ENCODE measurements around the gene HOXC10.

Gene HOXC10

DNA sequence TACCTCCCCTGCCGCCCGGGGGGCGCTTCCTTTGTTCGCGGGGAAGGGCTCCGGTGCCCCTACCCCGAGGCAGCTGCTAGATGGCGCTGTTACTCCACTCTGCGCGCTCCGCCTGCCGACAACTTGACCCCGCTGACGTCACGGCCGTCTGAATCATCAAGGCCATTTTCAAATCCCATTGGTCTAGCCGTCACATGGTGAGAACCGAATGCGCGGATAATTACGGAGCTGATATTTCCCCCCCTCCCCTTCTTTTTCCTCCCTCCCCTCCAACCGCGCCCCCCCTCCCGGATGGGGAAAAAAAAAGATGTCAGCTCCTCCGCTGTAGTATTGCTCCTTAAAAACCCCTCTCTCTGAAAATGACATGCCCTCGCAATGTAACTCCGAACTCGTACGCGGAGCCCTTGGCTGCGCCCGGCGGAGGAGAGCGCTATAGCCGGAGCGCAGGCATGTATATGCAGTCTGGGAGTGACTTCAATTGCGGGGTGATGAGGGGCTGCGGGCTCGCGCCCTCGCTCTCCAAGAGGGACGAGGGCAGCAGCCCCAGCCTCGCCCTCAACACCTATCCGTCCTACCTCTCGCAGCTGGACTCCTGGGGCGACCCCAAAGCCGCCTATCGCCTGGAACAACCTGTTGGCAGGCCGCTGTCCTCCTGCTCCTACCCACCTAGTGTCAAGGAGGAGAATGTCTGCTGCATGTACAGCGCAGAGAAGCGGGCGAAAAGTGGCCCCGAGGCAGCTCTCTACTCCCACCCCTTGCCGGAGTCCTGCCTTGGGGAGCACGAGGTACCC lies at the start of gene HOXC10:
HOXC10 (plus strand) TSS at position 246 of the 791 bp plus-strand sequence; CDS start at position 360, 114 bp downstream.
- DNase-seq (ENCODE audit: low read depth in 2 of 2, low spot score in 1 of 2), result peak; percentile 51 to 63

DNA sequence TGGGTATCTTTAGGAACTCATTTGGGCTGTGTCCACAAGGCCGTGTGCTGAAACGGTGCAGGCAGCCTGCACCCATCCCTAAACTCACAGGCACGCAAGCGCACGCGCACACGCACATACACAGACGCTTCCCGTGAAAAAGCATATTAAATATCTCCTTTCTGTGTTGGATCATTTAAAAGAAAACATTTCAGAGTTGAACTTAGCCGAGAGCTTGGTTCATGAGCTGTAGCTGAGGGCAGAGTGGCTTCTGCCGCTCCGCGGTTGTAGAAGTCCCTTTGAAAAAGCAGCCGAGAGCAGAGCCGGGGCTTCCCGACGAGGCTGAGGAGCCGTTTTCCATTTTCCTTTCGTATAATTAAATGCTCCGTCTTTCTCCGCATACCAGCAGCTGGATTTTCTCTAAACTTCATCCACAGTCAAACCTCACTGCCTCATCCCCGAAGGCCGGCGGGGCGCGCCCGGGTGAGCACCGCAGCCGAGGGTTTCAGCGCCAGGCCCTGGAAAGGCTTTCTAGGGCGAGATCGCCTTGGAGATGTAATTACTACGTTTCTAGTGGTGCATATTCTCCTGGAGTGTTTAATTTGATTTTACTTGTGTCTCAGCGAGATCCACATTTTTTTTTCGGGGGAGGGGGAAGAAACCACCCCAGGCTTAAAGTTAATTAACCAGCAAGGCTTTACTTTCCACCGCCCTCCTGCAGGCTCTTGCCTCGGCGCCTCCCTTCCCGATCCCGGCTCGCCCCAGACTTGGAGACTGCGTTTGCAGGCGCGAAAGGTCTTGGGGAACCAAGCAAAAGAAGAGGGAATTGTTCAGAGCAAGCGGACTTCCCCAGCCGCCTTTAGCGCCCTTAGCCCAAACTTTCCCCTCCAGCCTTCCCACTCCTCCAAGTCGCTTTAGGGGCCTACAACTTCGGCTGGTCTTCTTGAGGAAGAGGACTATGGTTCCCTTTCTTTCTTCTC lies 49.3 kb upstream of the HOXC10 start:
- DNase-seq (ENCODE audit: low read depth in 2 of 2, low spot score in 1 of 2), result no peak

DNA sequence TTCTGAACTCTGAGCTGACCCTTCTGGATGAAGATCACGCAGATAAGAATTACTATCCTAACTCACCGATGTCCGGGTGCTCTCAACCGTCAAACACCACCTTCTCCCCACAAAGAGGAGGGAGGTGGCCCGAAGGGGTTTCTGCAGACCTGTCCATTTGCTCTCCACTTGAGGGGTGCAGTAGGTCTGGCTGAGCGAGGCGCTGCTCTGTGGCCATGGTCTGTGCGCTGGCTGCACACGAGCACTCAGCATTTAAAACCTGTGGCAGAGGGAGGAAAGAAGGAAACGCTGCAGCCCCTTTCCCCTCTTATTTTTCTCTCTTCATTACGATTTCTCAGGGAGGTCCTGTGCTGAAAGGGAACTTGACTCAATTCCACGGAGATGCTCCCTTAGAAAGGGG lies 47.8 kb upstream of the HOXC10 start:
- DNase-seq (ENCODE audit: low read depth in 2 of 2, low spot score in 1 of 2), result no peak

DNA sequence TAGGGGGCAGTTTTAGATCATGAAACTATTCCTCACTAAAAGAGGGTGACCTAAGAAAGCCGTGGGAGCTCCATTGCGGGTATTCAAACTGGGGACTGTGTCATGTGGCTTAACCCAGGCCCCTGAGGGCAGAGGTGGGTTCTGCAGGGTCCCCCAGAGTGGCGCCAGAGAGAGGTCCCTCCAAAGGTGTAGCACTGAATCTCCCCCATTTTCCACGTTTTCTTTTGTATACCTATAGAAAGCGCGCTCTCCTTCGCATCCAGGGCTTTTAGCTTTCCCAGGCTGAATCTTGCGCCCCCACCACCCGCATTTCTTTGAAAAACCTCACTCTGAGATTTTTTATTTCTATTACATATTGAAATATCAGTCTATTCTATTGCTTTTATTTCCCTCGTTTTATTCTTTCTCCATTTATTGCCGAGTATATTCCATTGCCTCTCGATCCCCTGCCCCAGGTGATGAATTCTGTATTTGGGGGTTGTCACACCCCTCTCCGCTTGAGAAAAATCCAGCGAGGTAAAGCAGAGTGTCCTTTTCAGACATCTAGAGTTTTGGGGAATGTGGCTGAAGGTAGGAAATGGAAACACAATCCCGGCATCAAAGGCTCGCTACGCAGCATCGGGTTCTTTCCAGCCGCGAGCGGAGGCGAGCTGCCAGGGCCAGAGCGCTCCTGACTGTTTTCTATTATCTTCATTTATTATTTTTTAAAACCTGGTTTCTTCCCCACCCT lies 47.2 kb upstream of the HOXC10 start:
- DNase-seq (ENCODE audit: low read depth in 2 of 2, low spot score in 1 of 2), result no peak

DNA sequence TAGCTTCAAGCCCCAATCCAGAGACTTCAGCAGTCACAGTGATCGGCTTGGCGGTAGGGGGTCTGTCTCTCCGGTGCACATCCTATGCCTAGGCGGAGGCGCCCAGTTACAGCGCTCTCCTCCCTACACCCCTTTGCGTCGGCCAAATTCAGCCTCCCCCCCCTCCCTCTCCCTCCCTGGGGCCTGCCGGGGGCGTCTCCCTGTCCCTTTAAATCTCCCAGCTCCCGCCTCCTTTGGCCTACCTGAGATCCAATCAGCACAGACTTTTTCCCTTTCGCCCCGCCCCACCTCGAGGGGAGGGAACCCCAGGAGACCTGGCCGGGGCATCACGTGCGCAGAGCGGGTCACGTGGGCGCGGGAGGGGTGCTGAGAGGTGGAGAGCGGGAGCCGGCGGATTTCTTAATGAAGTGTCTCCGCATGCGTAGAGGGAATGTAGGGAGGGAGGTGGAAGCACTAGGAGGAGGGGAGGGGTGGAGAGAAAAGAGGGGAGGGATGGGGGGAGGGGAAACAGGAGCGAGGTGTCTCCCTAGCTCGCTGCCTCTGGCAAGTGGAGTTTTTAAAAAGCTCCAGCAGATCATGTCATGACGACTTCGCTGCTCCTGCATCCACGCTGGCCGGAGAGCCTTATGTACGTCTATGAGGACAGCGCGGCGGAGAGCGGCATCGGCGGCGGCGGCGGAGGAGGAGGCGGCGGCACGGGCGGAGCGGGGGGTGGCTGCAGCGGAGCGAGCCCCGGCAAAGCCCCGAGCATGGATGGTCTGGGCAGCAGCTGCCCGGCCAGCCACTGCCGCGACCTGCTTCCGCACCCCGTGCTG lies 46.4 kb upstream of the HOXC10 start, which contains the start of gene HOXC13:
HOXC13 (plus strand) TSS at position 506 of the 815 bp plus-strand sequence; CDS start at position 582, 76 bp downstream.
- DNase-seq (ENCODE audit: low read depth in 2 of 2, low spot score in 1 of 2), result no peak

DNA sequence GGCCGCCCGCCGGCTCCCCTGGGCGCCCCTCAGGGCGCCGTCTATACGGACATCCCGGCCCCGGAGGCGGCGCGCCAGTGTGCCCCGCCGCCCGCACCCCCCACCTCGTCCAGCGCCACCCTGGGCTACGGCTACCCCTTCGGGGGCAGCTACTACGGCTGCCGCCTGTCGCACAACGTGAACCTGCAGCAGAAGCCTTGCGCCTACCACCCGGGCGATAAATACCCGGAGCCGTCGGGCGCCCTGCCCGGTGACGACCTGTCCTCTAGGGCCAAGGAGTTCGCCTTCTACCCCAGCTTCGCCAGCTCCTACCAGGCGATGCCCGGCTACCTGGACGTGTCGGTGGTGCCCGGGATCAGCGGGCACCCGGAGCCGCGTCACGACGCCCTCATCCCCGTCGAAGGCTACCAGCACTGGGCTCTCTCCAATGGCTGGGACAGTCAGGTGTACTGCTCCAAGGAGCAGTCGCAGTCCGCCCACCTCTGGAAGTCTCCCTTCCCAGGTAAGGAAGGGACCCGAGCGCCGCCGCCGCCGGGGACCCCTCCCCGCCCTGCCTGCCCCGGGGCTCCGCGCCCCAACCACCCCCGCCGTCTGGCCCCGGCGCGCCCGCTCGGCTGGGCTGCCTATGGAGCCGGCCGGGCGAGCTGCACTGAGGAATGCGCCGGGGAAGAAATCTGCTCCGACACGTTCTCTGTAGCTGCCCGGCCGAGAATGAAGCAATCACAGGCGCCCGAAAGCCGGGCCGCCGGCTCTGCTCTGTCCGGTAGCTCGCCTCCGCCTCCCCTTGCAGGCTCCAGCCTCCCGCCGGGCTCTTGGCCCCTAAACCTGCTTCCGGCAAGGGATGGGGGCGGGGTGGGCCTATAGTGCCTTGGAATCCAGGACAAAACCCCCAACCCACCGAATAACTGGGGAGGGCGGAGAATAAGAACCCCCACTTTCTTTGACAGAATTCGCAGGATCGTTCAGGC lies 45.5 kb upstream of the HOXC10 start:
- DNase-seq (ENCODE audit: low read depth in 2 of 2, low spot score in 1 of 2), result no peak

DNA sequence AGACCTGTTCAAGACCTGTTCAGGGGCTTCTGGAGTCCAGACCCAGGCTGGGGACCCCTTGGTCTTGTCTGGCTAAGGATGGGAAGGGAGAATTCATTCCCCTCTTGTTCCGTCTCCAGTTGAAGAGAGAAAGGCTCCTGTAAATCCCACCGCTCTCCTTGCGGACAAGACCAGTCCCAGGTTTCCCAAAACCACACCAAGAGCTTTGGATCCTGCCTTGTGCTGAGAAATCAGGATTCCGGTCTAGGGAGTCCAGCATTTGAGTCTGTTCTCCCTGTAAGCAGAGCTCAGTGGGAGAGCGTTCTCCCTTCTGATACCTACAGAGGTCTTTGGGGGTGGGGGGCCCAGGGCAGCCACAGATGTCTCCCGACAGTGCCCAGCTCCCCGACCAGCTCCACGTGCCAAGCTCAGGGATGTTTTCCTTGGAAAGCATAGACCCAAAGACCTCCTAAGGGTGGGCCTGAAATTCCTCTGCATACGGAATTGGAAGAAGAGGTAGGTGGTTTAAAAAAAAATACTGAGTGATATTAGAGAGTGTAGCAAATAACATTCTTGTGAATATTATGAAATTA lies 44.4 kb upstream of the HOXC10 start:
- DNase-seq (ENCODE audit: low read depth in 2 of 2, low spot score in 1 of 2), result no peak

DNA sequence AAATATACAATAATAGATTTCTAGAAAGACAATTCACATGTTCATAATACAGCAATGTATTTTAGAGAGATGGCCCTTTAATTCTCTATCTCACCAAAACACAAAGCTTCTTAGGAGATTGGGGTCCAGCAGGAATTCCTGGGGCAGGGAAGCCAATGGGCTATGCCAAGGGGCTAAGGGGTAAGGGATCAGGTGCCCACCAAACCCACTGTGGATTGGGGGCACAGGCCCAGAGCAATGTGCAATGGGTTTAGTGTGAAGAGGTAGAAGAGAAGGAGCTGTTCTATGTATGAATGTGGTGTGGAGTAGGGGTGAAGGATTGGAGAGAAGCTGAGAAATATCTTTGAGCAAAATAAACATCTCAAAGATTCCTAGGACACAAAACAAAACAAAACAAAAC lies 43.8 kb upstream of the HOXC10 start:
- DNase-seq (ENCODE audit: low read depth in 2 of 2, low spot score in 1 of 2), result no peak

DNA sequence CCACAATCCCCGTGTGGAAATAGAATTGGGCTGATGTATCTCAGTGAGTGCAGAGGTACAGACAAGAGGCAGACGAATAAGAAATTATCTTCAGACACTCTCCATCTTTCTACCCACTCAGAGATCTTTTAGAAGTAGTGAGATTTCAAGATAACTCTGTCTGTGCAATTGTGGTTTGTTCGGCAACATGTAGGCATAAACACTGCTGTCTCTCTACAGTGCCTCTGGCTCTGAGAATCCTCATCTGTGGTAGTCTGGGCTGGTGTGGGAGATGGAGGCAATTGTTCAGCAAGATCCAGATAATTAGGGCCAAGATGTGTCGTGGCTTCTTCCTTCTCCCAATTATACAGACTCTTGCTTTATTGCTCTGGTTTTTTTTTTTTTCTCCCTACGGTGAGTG lies 43.2 kb upstream of the HOXC10 start:
- no peak for DNase-seq (ENCODE audit: low read depth in 2 of 2, low spot score in 1 of 2)

DNA sequence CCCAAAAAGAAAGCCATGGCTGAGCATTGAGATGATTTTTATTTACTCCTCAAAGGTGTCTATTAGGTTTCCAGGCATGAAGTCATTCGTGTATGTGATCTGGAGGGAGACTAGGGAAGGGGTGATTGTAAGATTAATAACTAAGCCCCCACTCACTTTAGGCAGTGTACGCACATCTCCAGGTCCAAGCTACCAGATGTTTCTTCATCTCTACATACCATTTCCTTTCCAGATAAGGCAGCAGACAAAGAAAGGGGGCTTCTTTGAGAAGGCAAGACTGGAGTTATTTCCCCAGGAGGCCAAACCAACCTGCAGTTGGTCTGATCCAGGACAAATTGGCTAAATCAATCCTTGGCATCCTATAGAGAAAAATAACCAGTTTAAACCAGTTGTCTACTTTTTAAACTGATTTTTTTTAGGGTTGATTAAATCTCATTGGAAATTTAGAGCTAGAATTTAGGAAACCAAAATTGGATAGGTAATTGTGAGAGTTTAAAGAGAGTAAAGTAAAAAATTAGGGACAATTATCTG lies 42.4 kb upstream of the HOXC10 start:
- DNase-seq (ENCODE audit: low read depth in 2 of 2, low spot score in 1 of 2), result no peak

DNA sequence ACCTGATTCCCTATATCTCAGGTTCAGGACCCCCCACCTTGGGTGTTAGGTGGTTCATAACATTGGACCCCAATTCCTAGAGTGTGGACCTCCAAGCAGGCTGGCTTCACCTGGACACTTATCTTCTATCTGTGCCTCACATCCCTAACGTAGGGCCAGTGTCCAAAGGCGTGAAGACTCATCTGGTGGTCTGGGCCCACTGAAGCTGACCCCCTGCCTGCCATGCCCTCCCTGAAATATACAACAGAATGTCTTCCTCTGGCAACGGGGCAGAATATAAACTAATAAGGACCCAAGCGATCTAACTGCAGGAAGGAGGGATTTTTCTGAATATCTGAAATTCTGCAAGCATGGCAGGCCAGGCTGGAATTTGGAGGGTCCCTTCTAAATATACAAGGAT lies 40.7 kb upstream of the HOXC10 start:
- DNase-seq (ENCODE audit: low read depth in 2 of 2, low spot score in 1 of 2), result no peak

DNA sequence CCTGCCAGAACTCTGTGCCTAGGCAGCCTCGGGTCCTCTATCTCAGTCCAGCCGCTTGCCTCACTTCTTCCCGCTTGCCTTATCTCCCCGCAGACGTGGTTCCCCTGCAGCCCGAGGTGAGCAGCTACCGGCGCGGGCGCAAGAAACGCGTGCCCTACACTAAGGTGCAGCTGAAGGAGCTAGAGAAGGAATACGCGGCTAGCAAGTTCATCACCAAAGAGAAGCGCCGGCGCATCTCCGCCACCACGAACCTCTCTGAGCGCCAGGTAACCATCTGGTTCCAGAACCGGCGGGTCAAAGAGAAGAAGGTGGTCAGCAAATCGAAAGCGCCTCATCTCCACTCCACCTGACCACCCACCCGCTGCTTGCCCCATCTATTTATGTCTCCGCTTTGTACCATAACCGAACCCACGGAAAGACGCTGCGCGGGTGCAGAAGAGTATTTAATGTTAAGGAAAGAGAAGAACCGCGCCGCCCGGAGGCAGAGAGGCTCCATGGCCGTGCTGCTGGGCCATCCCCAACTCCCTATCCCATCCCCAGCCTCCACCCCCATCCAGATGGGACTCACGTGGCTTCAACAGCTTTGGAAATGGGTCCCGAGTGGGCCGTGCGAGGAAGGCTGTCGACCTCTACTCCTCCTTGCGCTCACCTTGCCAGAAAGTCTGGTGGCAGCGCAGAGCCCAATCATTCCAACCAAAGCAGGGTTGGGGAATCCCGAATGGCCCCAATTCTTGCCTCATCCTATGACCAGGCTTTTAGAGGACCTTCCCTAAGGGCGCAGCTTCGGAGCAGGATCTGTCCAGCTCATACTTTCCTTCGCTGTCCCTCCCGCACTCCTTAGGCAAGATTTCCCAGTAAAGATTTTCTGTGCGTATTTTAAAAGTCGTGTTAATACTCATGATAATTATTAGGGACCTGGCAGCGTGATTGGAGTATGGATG lies 39.8 kb upstream of the HOXC10 start:
- DNase-seq (ENCODE audit: low read depth in 2 of 2, low spot score in 1 of 2), result no peak

DNA sequence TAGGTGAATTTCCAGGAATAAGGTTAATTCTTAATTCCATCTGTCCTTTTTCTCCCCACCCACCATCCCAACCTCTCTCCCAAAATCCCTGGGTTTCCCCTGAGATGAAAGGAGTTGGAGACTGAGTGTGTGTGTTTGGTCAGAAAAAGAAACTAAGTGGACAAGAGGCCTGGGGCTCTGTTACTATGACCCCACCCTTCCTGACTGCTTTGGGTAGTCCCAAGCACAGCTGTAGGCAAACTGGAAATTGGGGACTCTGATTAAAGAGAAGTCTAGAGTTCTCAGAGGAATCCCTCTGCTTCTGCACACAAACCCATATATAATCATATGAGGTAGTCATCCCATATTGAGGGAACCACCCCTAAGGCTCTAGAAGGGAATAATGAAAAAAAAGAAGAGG lies 37.2 kb upstream of the HOXC10 start:
- no peak for DNase-seq (ENCODE audit: low read depth in 2 of 2, low spot score in 1 of 2)

DNA sequence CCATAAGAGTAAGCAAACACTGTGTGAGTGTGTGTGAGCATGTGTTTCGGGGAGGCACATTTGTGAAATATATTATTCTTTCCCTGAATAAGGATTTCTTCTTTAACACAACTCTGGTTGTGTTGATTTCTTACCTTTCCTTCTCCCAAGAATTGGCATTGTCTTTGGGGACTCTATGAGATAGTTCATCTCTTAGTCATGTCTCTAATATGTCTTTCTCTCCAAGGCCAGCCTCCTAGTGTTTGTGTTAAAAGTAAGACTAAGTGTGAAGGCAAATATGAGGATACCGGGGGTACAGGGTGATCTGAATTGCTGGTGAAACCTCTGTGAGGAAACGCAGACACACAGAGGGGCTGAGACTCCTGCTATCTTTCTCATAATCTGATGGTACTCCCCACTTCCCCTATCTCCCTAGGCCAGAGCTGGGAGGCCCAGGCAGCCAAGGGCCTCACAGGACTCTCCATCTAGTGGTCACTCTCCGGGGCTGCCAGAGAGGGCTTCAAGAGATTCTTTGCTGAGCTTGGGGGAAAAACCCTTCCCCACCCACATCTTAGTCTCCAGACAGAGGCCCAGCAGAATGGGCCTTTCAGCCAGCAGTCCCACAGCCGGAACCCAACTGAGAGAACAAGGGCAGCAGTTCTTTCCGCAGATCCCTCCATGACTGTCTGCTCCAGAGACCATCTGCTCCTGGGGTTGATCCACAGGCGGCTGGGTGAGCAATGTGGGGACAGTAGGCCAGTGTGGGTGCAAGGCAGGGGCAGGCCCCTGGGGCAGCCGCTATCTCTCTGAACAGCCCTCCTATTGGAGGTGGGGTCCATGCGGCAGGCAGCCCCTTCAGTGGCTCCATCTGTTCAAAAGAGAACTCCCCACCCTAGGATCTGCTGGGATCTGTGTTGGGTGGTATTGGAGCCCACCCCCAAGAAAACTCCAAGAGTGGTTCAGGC lies 36.0 kb upstream of the HOXC10 start:
- no peak for DNase-seq (ENCODE audit: low read depth in 2 of 2, low spot score in 1 of 2)

DNA sequence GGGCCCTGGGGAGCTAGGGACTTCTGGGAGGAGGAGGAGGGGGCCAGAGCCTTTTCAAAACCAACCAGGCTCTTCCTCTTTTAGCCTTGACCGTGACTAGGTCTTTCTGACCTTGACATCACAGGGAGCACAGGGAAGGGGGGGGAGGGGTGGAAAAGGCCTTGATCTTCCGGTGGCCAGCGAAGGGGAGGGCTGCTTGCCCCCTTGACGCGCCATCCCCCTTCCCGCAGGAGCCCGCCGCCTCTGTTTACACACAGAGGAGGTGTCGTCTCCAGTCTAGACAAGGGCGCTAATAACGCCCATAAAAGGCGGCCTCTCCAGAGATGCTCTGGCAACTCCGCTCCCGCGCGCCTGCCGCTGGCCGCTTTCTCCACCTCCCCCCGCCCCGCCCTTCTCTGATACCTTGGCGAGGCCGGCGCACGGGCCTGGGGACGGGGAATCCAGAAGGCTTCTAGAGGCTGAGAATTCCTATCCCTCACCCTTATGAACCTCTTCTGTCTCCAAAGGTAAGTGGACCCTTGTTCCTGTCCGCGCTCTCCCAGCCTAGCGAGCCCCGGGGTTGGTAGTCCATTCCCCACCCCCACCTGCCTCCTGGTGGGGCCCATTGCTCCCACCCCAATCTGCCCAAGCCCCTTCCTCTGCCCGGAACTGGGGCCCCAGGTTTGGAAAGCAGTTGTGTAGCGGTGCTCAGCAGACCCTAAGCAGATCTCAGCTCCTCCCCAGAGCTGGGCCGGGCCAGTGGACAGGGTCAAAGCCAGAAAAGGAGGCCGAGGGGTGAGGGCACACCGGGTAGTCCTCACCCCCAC lies 35.1 kb upstream of the HOXC10 start:
- DNase-seq (ENCODE audit: low read depth in 2 of 2, low spot score in 1 of 2), result no peak

DNA sequence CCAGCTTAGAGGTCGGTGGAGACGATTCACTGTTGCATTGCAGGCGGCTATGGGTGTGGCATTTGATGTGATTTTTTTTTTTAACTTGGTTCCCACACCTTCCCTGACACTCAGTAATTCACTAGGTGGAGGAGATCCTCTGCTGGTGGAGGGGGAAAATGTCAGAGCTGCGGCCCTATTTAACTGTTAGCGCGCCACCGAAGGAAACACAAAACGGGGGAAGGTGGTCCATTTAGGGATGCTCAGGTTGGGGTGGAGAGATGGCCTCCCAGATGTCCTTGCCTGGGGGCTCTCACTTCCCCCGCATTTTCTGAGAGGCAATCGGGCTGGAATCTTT lies 34.5 kb upstream of the HOXC10 start:
- DNase-seq (ENCODE audit: low read depth in 2 of 2, low spot score in 1 of 2), result no peak
